ENCODE results near the gene REL. TPM values are rescaled to one million over a fixed set of nuclear protein-coding genes. Genes with fewer than 3 reads are reported as not detected.
A peak's percentile ranks its signal among the peaks of the same experiment; 100 is the strongest.

The REL gene
- total and polyA plus RNA-seq, 7 donors: 1.2 to 14.7 (median 11.0) TPM

- intact Hi-C loops (cut with DNase I): no loop called here
- no peaks in the 10 kb centered on the region for H3K4me1 ChIP-seq
- H3K27me3 ChIP-seq: no peaks in the 10 kb centered on the region
- peak; percentile 18 for DNase-seq
- no peaks in the 10 kb centered on the region for H3K9me3 ChIP-seq
- TF ChIP-seq EP300 (IDR thresholded peaks at IDR 0.05): no peak
- no peak for TF ChIP-seq POLR2AphosphoS5 (IDR thresholded peaks at IDR 0.05)
- no peak for TF ChIP-seq CTCF (IDR thresholded peaks at IDR 0.05)
- no peak for TF ChIP-seq POLR2A (IDR thresholded peaks at IDR 0.05)
- no peak overlapping the region for H3K27ac ChIP-seq
- H3K4me3 ChIP-seq: no peak overlapping the region
- H3K36me3 ChIP-seq: no peaks in the 10 kb centered on the region
- WGBS, 2 donors: 73 to 81% methylated on average over 3 of the region's 3 CpGs
Observed at GRCh38 chr2:60836491-60836890, 44.9 kb upstream of the REL start.

- no peak overlapping the region for H3K27ac ChIP-seq
- TF ChIP-seq CTCF (IDR thresholded peaks at IDR 0.05): no peak
- TF ChIP-seq POLR2AphosphoS5 (IDR thresholded peaks at IDR 0.05): no peak
- no peak for TF ChIP-seq EP300 (IDR thresholded peaks at IDR 0.05)
- no peak for TF ChIP-seq POLR2A (IDR thresholded peaks at IDR 0.05)
- no peaks in the 10 kb centered on the region for H3K9me3 ChIP-seq
- H3K36me3 ChIP-seq: no peaks in the 10 kb centered on the region
- intact Hi-C loops (cut with DNase I): no loop called here
- DNase-seq: peak; percentile 3
- H3K4me3 ChIP-seq: no peak overlapping the region
- H3K27me3 ChIP-seq: no peaks in the 10 kb centered on the region
- H3K4me1 ChIP-seq: no peaks in the 10 kb centered on the region
- 63 to 76% methylated on average over 1 of the region's 1 CpG for WGBS, 2 donors
Observed at GRCh38 chr2:60837123-60837522, 44.3 kb upstream of the REL start.

- no peaks in the 10 kb centered on the region for H3K36me3 ChIP-seq
- no peak for DNase-seq
- H3K27me3 ChIP-seq: no peaks in the 10 kb centered on the region
- TF ChIP-seq POLR2AphosphoS5 (IDR thresholded peaks at IDR 0.05) (no peak), CTCF (IDR thresholded peaks at IDR 0.05) (no peak), POLR2A (IDR thresholded peaks at IDR 0.05) (no peak), EP300 (IDR thresholded peaks at IDR 0.05) (no peak)
- intact Hi-C loops (cut with DNase I): no loop called here
- H3K27ac ChIP-seq: no peak overlapping the region
- no peaks in the 10 kb centered on the region for H3K4me1 ChIP-seq
- H3K4me3 ChIP-seq: no peak overlapping the region
- WGBS, 2 donors: 70 to 83% methylated on average over 3 of the region's 3 CpGs
- no peaks in the 10 kb centered on the region for H3K9me3 ChIP-seq
Observed at GRCh38 chr2:60838481-60838880, 42.9 kb upstream of the REL start.

GRCh38 chr2:60839126-60839813, 42.1 kb upstream of the REL start:
- DNase-seq: no peak
- no peaks in the 10 kb centered on the region for H3K36me3 ChIP-seq
- H3K27me3 ChIP-seq: no peaks in the 10 kb centered on the region
- no peak overlapping the region for H3K27ac ChIP-seq
- no peak overlapping the region for H3K4me3 ChIP-seq
- TF ChIP-seq POLR2AphosphoS5 (IDR thresholded peaks at IDR 0.05) (no peak), EP300 (IDR thresholded peaks at IDR 0.05) (no peak), CTCF (IDR thresholded peaks at IDR 0.05) (no peak), POLR2A (IDR thresholded peaks at IDR 0.05) (no peak)
- H3K9me3 ChIP-seq: no peaks in the 10 kb centered on the region
- H3K4me1 ChIP-seq: no peaks in the 10 kb centered on the region
- 73 to 92% methylated on average over 9 of the region's 9 CpGs for WGBS, 2 donors
- intact Hi-C loops (cut with DNase I): no loop called here

GRCh38 chr2:60840880-60841279, 40.5 kb upstream of the REL start:
- H3K9me3 ChIP-seq: no peaks in the 10 kb centered on the region
- TF ChIP-seq POLR2A (IDR thresholded peaks at IDR 0.05): no peak
- TF ChIP-seq POLR2AphosphoS5 (IDR thresholded peaks at IDR 0.05): no peak
- TF ChIP-seq EP300 (IDR thresholded peaks at IDR 0.05): no peak
- TF ChIP-seq CTCF (IDR thresholded peaks at IDR 0.05): no peak
- H3K36me3 ChIP-seq: no peaks in the 10 kb centered on the region
- no peaks in the 10 kb centered on the region for H3K4me1 ChIP-seq
- no peak overlapping the region for H3K27ac ChIP-seq
- H3K27me3 ChIP-seq: no peaks in the 10 kb centered on the region
- no peak for DNase-seq
- 47 to 77% methylated on average over 7 of the region's 7 CpGs for WGBS, 2 donors
- no peak overlapping the region for H3K4me3 ChIP-seq
- intact Hi-C loops (cut with DNase I): no loop called here

All from sigmoid colon (tissue), 7 donors.